Measurements from ENCODE around the gene THUMPD1. TPM values are rescaled to one million over a fixed set of nuclear protein-coding genes. Genes with fewer than 3 reads are reported as not detected.

The THUMPD1 gene
- total and polyA plus RNA-seq, 11 donors, result 9.8 to 35.5 (median 18.6) TPM

- Histone ChIP-seq H3K27me3 (no peaks in the 10 kb centered on the region), H3K27ac (no peak overlapping the region), H3K4me3 (no peak overlapping the region), H3K4me1 (peaks cover 3 to 24% (median 15%) of the 10 kb centered on the region in 12 donors), H3K36me3 (peaks cover 0 to 69% (median 56%) of the 10 kb centered on the region in 9 donors), H3K9me3 (no peaks in the 10 kb centered on the region)
- intact Hi-C loops (cut with DNase I), result no loop called here
- DNase-seq (no peak), ATAC-seq (no peak)
- TF ChIP-seq POLR2A (IDR thresholded peaks at IDR 0.05) (no peak), CTCF (IDR thresholded peaks at IDR 0.05) (no peak)
- WGBS, 4 donors, result 82 to 87% (median 86%) methylated on average over 1 of the region's 1 CpG
These were observed 6.1 kb downstream of the THUMPD1 start for GRCh38 chr16:20735490-20735889.

- Histone ChIP-seq H3K27me3 (no peaks in the 10 kb centered on the region), H3K36me3 (peaks cover 0 to 68% (median 56%) of the 10 kb centered on the region in 9 donors), H3K4me1 (peaks cover 0 to 17% (median 8%) of the 10 kb centered on the region in 12 donors), H3K4me3 (no peak overlapping the region), H3K27ac (peak overlapping the region in 1 of 12 donors; percentile 19), H3K9me3 (no peaks in the 10 kb centered on the region)
- WGBS, 4 donors, result 42 to 62% (median 55%) methylated on average over 3 of the region's 3 CpGs
- intact Hi-C loops (cut with DNase I), result no loop called here
- DNase-seq (no peak), ATAC-seq (no peak)
- TF ChIP-seq CTCF (IDR thresholded peaks at IDR 0.05) (no peak), POLR2A (IDR thresholded peaks at IDR 0.05) (no peak)
These were observed 6.8 kb downstream of the THUMPD1 start for GRCh38 chr16:20734782-20735181.

GRCh38 chr16:20734056-20734455, 7.6 kb downstream of the THUMPD1 start:
- H3K27ac ChIP-seq, result peak overlapping the region in 1 of 12 donors; percentile 19
- WGBS, 4 donors, result 75 to 87% (median 81%) methylated on average over 3 of the region's 3 CpGs
- intact Hi-C loops (cut with DNase I), result no loop called here
- TF ChIP-seq POLR2A (IDR thresholded peaks at IDR 0.05), result no peak
- TF ChIP-seq CTCF (IDR thresholded peaks at IDR 0.05), result no peak
- ATAC-seq, result no peak
- no peaks in the 10 kb centered on the region for H3K9me3 ChIP-seq
- H3K4me3 ChIP-seq, result no peak overlapping the region
- H3K27me3 ChIP-seq, result no peaks in the 10 kb centered on the region
- no peak for DNase-seq
- H3K4me1 ChIP-seq, result peaks cover 0 to 10% (median 2%) of the 10 kb centered on the region in 12 donors
- peaks cover 0 to 64% (median 55%) of the 10 kb centered on the region in 9 donors for H3K36me3 ChIP-seq

GRCh38 chr16:20729141-20729540, 12.5 kb downstream of the THUMPD1 start:
- Histone ChIP-seq H3K9me3 (no peaks in the 10 kb centered on the region), H3K27ac (no peak overlapping the region), H3K36me3 (peaks cover 0 to 17% (median 7%) of the 10 kb centered on the region in 9 donors), H3K4me3 (no peak overlapping the region), H3K27me3 (no peaks in the 10 kb centered on the region), H3K4me1 (no peaks in the 10 kb centered on the region)
- 70 to 77% (median 73%) methylated on average over 3 of the region's 3 CpGs for WGBS, 4 donors
- DNase-seq, result no peak
- no peak for ATAC-seq
- TF ChIP-seq POLR2A (IDR thresholded peaks at IDR 0.05) (no peak), CTCF (IDR thresholded peaks at IDR 0.05) (no peak)
- intact Hi-C loops (cut with DNase I), result no loop called here

Measured in heart left ventricle (tissue), 16 donors.